SU-DHL-6 (cell line): Measurements from ENCODE around the gene GRM1.

Source experiments
- CTCF ChIP-seq: fragments of 200-600 bp; sonication (generic); IDR thresholded peaks from one replicate; pipeline ENCODE4 v1.5.1; 2017; ENCODE audit warnings: antibody characterized with exemption, mild to moderate bottlenecking, low read length, moderate library complexity; ENCODE audit not compliant: insufficient read depth, poor library complexity, severe bottlenecking
- EZH2phosphoT487 ChIP-seq: fragments of 200-600 bp; sonication (generic), shearing (Covaris generic); conservative IDR thresholded peaks from 2 replicates; pipeline ENCODE4 v1.6.1; 2018; ENCODE audit warnings: mild to moderate bottlenecking, antibody characterized with exemption, low read length, moderate library complexity, mixed read lengths

- no peak for TF ChIP-seq CTCF
- no peak for TF ChIP-seq EZH2phosphoT487
Measured at GRCh38 chr6:146355521-146356100, 326.7 kb downstream of the GRM1 start.
